Lower leg skin (tissue), 3 donors: Measurements from ENCODE around the gene GIGYF1.

Source experiments
- POLR2A ChIP-seq, 2 donors: fragments of 450-650 bp; IDR thresholded peaks; one replicate each; pipeline ENCODE4 v1.6.1; 2016 to 2017; ENCODE audit warnings: antibody characterized with exemption in 2 of 2, mild to moderate bottlenecking in 1 of 2, moderate library complexity in 1 of 2
- TF ChIP-seq, protein P1 (sequence below), 3 donors: fragments of 450-650 bp; IDR thresholded peaks; one replicate each; pipeline ENCODE4 v1.5.1; 2016; ENCODE audit warnings: antibody characterized with exemption in 3 of 3, mild to moderate bottlenecking in 3 of 3, moderate library complexity in 2 of 3

GRCh38 chr7:100642534-100642907, 51.5 kb downstream of the GIGYF1 start:
- TF ChIP-seq, protein P1, sequence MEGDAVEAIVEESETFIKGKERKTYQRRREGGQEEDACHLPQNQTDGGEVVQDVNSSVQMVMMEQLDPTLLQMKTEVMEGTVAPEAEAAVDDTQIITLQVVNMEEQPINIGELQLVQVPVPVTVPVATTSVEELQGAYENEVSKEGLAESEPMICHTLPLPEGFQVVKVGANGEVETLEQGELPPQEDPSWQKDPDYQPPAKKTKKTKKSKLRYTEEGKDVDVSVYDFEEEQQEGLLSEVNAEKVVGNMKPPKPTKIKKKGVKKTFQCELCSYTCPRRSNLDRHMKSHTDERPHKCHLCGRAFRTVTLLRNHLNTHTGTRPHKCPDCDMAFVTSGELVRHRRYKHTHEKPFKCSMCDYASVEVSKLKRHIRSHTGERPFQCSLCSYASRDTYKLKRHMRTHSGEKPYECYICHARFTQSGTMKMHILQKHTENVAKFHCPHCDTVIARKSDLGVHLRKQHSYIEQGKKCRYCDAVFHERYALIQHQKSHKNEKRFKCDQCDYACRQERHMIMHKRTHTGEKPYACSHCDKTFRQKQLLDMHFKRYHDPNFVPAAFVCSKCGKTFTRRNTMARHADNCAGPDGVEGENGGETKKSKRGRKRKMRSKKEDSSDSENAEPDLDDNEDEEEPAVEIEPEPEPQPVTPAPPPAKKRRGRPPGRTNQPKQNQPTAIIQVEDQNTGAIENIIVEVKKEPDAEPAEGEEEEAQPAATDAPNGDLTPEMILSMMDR (IDR thresholded peaks at IDR 0.05), result no peak
- no peak for TF ChIP-seq POLR2A (IDR thresholded peaks at IDR 0.05)
